ENCODE data around the gene IMMP2L.

DNA sequence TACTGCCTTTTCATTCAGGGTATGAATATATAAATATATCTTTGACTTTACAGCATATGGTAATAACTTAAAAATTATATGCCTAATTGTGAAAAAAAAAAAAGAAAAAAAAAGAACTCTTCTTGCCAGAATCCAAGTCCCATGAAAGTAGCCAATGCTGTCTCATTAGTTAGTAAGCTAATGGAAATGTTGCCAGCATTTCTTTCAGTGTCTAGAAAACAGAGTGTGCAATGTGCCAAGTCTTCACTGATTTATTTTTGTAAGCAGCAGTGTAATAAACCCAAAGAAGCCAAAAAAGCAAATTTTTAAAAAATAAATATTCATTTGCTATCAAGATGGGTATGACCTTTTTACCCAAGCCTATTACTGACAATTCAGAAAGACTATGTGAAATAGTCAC lies 502.5 kb downstream of the IMMP2L start:
- TF ChIP-seq, protein P1, sequence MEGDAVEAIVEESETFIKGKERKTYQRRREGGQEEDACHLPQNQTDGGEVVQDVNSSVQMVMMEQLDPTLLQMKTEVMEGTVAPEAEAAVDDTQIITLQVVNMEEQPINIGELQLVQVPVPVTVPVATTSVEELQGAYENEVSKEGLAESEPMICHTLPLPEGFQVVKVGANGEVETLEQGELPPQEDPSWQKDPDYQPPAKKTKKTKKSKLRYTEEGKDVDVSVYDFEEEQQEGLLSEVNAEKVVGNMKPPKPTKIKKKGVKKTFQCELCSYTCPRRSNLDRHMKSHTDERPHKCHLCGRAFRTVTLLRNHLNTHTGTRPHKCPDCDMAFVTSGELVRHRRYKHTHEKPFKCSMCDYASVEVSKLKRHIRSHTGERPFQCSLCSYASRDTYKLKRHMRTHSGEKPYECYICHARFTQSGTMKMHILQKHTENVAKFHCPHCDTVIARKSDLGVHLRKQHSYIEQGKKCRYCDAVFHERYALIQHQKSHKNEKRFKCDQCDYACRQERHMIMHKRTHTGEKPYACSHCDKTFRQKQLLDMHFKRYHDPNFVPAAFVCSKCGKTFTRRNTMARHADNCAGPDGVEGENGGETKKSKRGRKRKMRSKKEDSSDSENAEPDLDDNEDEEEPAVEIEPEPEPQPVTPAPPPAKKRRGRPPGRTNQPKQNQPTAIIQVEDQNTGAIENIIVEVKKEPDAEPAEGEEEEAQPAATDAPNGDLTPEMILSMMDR (conservative IDR thresholded peaks at IDR 0.05; ENCODE audit: low read depth, low read length), result no peak
- TF ChIP-seq POLR2A (IDR thresholded peaks at IDR 0.05; ENCODE audit: low read depth, low read length) (no peak), SMC3 (IDR thresholded peaks at IDR 0.05; ENCODE audit: low read depth, low read length) (no peak), CHD1 (IDR thresholded peaks at IDR 0.05; ENCODE audit: low read depth, low read length) (no peak)
- TF ChIP-seq, protein P2, sequence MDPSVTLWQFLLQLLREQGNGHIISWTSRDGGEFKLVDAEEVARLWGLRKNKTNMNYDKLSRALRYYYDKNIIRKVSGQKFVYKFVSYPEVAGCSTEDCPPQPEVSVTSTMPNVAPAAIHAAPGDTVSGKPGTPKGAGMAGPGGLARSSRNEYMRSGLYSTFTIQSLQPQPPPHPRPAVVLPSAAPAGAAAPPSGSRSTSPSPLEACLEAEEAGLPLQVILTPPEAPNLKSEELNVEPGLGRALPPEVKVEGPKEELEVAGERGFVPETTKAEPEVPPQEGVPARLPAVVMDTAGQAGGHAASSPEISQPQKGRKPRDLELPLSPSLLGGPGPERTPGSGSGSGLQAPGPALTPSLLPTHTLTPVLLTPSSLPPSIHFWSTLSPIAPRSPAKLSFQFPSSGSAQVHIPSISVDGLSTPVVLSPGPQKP (IDR thresholded peaks at IDR 0.05; ENCODE audit: borderline replicate concordance, low read depth, low read length), result no peak
